Activated T-cell treated with anti-CD3 and anti-CD28 coated beads, Interleukin-2, amount 50 U/mL, for 1 hour (primary cell): ENCODE results near the gene C5.
"Not testable (repeated sequence)": the region's sequence is repeated elsewhere in the genome, so short reads cannot be mapped to it uniquely, and the experiment has no call there.

Source experiments
- DNase-seq: peaks from one replicate; pipeline ENCODE4 v3.0.0-alpha.2; 2020

Gene C5

GRCh38 chr9:121048175-121048574, 1.9 kb downstream of the C5 start:
- no peak for DNase-seq

GRCh38 chr9:121038804-121039203, 11.3 kb downstream of the C5 start:
- DNase-seq, result no peak

- no peak for DNase-seq
Measured at GRCh38 chr9:121038362-121038761, 11.7 kb downstream of the C5 start.

GRCh38 chr9:121035717-121036116, 14.4 kb downstream of the C5 start:
- not testable (repeated sequence) for DNase-seq

GRCh38 chr9:121034529-121034928, 15.5 kb downstream of the C5 start:
- DNase-seq, result no peak

- no peak for DNase-seq
Measured at GRCh38 chr9:121029469-121029868, 20.6 kb downstream of the C5 start.

- not testable (repeated sequence) for DNase-seq
Measured at GRCh38 chr9:121028285-121028684, 21.8 kb downstream of the C5 start.

- DNase-seq, result no peak
Measured at GRCh38 chr9:121026768-121027167, 23.3 kb downstream of the C5 start.

GRCh38 chr9:121026260-121026691, 23.8 kb downstream of the C5 start:
- no peak for DNase-seq

- no peak for DNase-seq
Measured at GRCh38 chr9:121024237-121024636, 25.8 kb downstream of the C5 start.

- no peak for DNase-seq
Measured at GRCh38 chr9:121023064-121023463, 27.0 kb downstream of the C5 start.

GRCh38 chr9:121021301-121021700, 28.8 kb downstream of the C5 start:
- no peak for DNase-seq

GRCh38 chr9:121019273-121019672, 30.8 kb downstream of the C5 start:
- no peak for DNase-seq

- DNase-seq, result no peak
Measured at GRCh38 chr9:121013911-121014310, 36.2 kb downstream of the C5 start.

- DNase-seq, result no peak
Measured at GRCh38 chr9:121009650-121010049, 40.4 kb downstream of the C5 start.

GRCh38 chr9:120999317-120999716, 50.8 kb downstream of the C5 start:
- no peak for DNase-seq

GRCh38 chr9:120998111-120998510, 52.0 kb downstream of the C5 start:
- DNase-seq, result no peak

- no peak for DNase-seq
Measured at GRCh38 chr9:120997502-120997901, 52.6 kb downstream of the C5 start.

- DNase-seq, result no peak
Measured at GRCh38 chr9:120996409-120996808, 53.7 kb downstream of the C5 start.

GRCh38 chr9:120989065-120989464, 61.0 kb downstream of the C5 start:
- DNase-seq, result no peak

- no peak for DNase-seq
Measured at GRCh38 chr9:120985819-120986222, 64.3 kb downstream of the C5 start.

GRCh38 chr9:120983259-120983837, 66.7 kb downstream of the C5 start:
- no peak for DNase-seq

- DNase-seq, result no peak
Measured at GRCh38 chr9:120982836-120983235, 67.2 kb downstream of the C5 start.

GRCh38 chr9:120980951-120981350, 69.1 kb downstream of the C5 start:
- DNase-seq, result no peak

GRCh38 chr9:120979797-120980196, 70.3 kb downstream of the C5 start:
- DNase-seq, result no peak

- no peak for DNase-seq
Measured at GRCh38 chr9:120978987-120979386, 71.1 kb downstream of the C5 start.
